Myocyte (in vitro differentiated cells): ENCODE measurements around the gene RPS14. TPM values are rescaled to one million over a fixed set of nuclear protein-coding genes. Genes with fewer than 3 reads are reported as not detected.

Experiments used
- DNase-seq: peaks from one replicate; pipeline ENCODE4 v3.0.0-alpha.2; 2012; ENCODE audit warnings: low read depth
- polyA plus RNA-seq: library from polyadenylated mRNA; unstranded; fragments of >200 nt; gene quantifications from one replicate; pipeline ENCODE4 v1.2.1, GENCODE V29; 2012; ENCODE audit warnings: missing spikeins
- total RNA-seq: library from RNA; depleted of rRNA; stranded (reverse); fragments of >200 nt; gene quantifications from 2 replicates; pipeline ENCODE4 v1.2.3, GENCODE V29; 2014

Gene RPS14
- total RNA-seq, result 1,461 and 1,734 TPM in 2 replicates
- polyA plus RNA-seq, result 2,827 TPM

GRCh38 chr5:150449517-150450339, at the start of gene RPS14:
Gene RPS14, minus strand, starts transcription at chr5:150449739. Its CDS starts 2,006 bp downstream, at chr5:150447733.
- DNase-seq, result peak; percentile 95

DNA sequence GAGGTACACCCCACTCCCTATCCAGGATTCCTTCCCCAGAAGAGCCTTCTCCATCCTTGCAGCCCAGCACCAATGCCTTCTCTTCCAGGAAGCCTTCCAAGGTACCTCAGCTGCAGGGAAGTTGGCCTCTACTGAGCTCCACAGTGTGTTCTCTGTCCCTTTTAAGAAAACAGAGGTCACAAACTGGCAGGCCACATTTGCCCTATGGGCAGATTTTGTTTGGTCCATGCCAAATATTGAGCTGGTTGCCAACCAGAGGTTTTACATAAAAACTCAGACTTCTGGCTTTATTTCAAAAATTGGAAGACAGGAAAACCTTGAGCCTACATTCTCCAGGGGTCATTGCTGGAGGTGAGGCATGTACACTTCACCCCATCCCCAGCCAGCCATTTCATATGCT, 49.4 kb upstream of the RPS14 start:
- DNase-seq, result no peak

- no peak for DNase-seq
Observed at GRCh38 chr5:150498501-150498900, 49.0 kb upstream of the RPS14 start.

DNA sequence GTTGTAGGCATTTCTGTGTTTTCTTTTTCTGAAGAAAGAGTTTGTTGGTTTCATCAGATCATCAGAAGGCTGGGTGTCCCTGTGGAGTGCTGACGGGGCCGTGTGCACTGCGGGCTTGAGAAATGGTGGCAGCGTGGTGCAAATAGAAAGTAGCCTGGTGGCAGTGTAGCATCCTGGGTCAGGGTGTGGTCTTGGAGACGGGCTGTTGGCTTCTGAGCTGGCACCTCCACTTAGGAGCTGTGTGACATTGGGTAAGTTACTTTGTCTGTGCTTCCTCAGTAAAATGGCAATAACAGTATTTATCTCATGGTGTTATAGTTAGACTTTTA, 48.4 kb upstream of the RPS14 start:
- no peak for DNase-seq

GRCh38 chr5:150497274-150497988, 47.9 kb upstream of the RPS14 start:
- DNase-seq, result peak; percentile 92

- DNase-seq, result no peak
Observed at GRCh38 chr5:150496534-150496933, 47.0 kb upstream of the RPS14 start.

- no peak for DNase-seq
Observed at GRCh38 chr5:150496098-150496497, 46.6 kb upstream of the RPS14 start.

DNA sequence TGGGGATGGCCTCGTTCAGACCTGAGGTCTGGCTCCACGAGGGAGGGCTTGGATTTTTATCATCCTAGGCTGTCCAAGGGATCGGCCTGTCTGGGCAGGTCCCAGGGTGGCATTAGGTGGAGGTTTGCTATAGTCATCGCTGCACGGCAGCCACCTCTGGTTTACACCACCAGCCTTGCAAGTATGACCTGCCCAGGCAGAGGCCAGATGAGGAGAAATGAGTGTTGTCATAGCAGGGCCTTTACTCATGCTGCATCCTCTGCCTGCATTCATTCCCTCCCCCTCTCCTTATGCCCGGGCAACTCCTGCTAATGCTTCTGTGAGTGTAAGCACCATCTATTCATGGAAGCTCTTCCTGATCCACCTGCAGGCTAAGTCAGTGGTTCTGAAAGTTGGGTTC, 43.1 kb upstream of the RPS14 start:
- no peak for DNase-seq

GRCh38 chr5:150491876-150492275, 42.3 kb upstream of the RPS14 start:
- no peak for DNase-seq

DNA sequence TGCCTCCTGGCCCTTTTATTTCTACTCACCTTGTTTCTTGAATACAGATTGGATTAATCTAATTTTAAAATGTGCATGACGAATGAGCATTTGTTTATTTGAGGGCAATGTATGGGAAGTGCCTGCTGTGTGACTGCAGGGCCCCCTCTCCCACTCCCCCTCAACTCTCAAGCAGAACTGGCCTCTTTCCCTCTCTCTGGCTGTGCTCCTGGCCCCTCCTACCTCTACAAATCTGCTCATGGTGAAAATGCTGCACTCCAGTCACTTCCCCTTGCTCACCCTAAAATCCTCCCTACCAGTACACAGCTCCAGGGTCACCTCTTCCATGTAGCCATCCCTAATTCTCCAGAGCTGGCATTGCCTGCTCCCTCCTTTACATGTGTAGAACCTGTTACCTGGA, 41.2 kb upstream of the RPS14 start:
- no peak for DNase-seq

GRCh38 chr5:150490296-150490669, 40.7 kb upstream of the RPS14 start:
- DNase-seq, result no peak

DNA sequence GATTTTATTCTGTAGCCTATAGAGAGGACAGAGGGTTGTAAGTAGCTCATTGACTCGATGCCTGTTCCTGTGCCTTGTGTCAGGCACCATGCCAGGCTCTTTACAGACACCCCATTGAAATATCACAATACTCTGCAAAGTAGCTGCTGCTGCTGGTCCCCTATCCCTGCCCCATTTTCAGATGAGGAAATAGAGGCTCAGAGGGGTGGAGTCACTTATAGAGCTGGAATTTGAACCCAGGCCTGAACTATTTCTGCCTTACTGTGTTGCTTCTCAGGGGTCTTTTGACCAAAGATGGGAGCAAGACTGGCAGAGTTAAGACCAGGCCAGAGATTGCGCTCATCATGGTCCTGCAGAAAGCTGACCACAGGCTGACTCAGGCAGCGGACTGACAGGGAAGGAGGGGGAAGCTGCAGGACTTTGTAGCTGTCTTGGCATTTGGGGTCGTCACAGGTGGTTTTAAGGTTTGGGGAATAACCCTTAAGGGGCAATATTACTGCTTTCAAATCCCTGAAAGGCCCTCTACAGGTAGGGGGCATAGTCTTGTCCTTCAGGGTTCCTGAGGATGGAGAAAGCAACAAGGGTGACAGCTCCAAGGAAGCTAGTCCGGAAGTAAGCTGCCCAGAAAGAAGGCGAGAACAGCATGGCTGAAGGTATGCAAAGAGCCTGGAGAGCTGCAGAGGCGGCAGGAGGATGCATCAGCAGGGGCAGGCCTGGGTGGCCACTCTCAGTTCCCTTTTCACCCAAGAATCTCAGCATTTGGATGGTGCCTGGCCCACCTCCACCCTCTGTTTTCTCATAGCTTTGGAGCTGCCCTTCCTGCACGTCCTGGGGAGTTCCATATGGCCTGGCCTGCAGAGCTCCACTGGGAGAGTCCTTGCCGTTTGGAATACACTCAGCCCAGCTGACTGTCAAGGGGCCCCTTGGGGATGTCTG, 40.1 kb upstream of the RPS14 start:
- DNase-seq, result no peak

- peak; percentile 70 for DNase-seq
Observed at GRCh38 chr5:150488519-150489359, 39.2 kb upstream of the RPS14 start.

DNA sequence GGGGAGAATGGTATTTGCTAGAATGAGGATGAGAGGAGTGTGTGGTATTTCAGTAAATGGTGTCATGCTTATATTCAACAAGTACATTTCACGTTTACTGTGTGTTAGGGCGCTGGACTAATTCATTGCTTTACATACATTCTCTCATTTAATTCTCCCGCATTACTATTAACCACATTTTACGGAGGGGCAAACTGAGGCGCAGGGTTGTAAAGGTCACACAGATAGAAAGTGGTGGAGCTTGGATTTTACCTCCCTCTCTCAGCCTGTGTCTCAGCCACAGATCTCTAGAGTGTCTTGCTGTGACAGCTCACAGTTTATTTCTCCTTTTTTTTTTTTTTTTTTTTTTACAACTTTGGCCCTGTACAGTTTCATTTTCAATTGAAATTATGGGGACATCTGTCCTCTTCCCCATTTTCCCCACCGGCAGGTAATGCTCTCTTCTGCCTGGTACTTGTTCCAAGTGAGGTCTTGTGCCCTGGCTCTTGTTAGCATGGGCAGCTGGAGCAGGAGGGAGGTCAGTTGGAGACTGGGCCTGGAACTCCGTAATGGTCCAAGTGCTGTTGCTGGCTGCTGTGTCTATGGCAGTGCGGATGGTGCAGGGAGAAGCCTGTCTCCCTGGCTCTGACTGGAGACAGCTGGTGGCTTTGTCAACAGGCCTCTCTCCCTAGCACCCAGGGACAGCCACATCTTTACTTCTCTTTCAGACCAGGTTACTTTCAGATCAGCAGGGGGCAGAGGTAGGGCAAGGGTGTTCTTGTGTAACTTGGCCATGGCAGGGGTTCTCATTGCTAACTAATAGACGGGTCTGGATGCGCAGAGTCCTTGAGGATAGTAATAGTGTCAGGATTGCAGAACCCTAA, 37.9 kb upstream of the RPS14 start:
- peak; percentile 81 for DNase-seq

DNA sequence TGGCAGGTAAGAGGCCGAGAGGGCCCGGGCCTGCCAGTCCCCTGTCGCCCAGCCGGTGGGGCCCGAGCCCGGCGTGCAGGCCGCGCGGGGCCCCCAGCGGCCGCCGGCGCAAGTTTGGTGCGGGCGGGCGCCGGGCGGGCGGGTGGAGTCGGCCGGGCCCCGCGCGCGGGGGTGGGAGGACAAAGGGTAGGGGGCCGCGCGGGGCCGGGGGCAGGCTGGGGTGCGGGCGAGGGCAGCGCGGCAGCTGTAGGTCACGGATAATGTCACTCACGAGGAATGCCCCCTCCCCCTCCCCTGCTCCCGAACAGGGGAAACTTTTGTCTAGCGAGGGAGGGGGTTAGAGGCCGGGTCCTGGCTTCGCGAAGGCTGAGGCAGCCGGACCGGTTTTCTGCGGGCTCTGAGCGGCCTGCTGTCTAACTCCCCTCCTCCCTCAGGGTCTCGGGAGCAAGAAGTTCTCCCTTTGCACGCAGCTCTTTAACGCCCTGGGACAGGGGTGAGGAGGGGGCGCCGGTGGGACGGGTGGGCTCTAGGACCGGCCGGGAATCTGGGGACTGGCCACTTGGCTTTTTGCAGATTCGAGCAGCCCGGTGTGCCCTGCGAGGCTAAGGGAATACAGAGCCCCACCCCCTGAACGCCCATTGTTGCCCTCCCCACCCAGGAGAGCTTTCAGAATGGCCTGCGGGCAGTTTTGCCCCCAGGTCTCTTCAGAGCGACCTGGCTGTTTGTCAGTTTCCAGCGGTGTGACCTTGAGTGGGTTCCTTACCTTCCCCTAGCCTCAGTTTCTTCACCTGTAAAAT, 37.1 kb upstream of the RPS14 start:
- DNase-seq, result peak; percentile 82

DNA sequence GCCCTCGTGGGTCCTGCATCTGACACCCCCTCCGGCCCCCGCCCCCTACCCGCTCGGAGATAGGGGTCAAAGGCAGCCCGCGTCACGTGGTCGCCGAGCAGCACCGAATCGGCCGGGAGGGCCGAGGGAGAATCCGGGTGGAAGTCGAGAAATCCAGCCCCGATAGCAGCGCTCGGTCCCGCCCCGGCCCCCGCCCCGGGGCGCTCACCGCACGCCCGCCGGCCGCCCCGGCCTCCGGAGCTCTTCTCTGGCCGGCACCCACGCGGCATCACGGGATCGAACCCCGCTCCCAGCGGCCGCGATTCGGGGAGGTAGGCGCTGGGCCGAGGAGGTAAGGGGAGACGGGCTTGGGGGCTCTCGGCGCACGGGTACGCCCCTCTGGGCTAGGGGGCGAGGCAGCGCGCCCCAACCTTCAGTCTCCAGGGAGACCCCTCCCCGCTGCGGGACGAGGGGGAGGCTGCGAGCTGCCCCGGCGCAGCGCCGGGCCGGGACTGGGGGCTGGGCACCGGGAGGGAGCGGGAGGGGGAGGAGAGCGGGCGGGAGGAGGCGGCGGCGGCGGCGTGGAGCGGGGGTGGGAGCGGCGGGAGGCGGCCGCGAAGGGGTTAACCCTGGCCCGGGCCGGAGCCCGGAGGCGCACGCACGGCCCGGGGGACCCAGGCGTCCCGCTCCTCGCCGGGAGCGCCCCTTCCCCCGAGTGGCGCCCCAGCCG, 36.3 kb upstream of the RPS14 start:
- peak; percentile 66 for DNase-seq

DNA sequence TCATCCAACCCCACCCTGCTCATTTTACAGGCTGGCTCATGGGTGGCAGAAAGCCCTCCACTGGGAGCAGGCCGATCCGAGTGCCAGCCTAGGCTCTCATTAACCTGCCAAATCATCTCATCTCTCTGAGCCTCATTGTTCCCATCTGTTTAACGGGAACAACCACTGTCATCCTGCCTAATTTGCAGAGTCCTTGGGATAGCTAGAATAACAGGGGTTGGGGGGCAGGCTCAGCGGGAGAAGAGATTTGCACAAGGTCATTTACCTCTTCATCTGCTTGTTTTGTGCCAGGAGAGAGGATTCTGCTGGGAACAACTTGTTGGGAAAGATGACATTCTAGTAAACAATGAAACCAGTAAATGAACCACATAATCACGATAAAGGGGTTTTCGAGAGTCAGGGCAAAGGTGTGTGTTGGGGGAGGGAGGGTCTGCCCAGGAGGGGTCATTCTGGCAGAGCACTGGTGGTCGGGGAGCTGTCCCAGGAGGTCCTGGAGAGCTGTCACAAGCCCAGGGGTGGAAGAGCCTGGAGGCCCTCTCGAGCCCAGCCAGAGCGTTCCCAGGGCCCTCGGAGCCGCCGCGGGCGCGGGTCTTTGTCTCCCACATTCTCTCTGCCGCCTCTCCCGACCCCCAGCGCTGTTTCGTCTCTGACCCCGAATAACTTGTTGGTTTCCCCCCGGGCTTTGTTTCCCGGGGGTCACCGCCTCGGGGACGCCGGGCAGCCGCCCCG, 35.6 kb upstream of the RPS14 start:
- DNase-seq, result no peak

GRCh38 chr5:150481972-150482406, 32.5 kb upstream of the RPS14 start:
- no peak for DNase-seq
